Gastrocnemius medialis (tissue), 4 donors: Measurements from ENCODE around the gene FAM168A.

ENCODE experiments used
- CTCF ChIP-seq, 5 experiments: fragments of 450-650 bp in 3 of 5; fragments of 200-600 bp in 2 of 5; sonication (generic) in 2 of 5; IDR thresholded peaks in 4 of 5; conservative IDR thresholded peaks in 1 of 5; 1 replicate in 4 of 5; 2 replicates in 1 of 5; pipeline ENCODE4 v1.5.1; 2016 to 2019; ENCODE audit warnings: antibody characterized with exemption in 5 of 5, mild to moderate bottlenecking in 3 of 5, moderate library complexity in 3 of 5
- POLR2A ChIP-seq, 2 donors: fragments of 450-650 bp; IDR thresholded peaks; one replicate each; pipeline ENCODE4 v1.6.1; 2017; ENCODE audit warnings: antibody characterized with exemption in 2 of 2, mild to moderate bottlenecking in 2 of 2, moderate library complexity in 2 of 2

- TF ChIP-seq POLR2A (IDR thresholded peaks at IDR 0.05) (no peak), CTCF (IDR thresholded peaks at IDR 0.05 in 4 of 5, conservative IDR thresholded peaks at IDR 0.05 in 1 of 5) (no peak)
These were observed 177.8 kb downstream of the FAM168A start for GRCh38 chr11:73420136-73420535.
